GM13977 (cell line): ENCODE measurements around the gene DLX1.
A peak's percentile ranks its signal among the peaks of the same experiment; 100 is the strongest.

Source experiments
- DNase-seq: peaks from one replicate; pipeline ENCODE4 v3.0.0; 2012; ENCODE audit warnings: low spot score
- CTCF ChIP-seq: IDR thresholded peaks from 2 replicates; pipeline ENCODE4 v1.5.1; 2012; ENCODE audit warnings: mild to moderate bottlenecking, control low read depth; ENCODE audit not compliant: insufficient read depth; ENCODE audit errors: extremely low read depth, missing control alignments
- in situ Hi-C: fragments of 300-500 bp; cut with MboI; formaldehyde crosslinking; loops from one replicate; pipeline ENCODE4 v1.12.0; 2022; ENCODE audit warnings: low sequenced_read_pairs, low pct_unique_long_range_greater_than_20kb, mixed read lengths, inconsistent platforms; ENCODE audit not compliant: unreplicated experiment

Gene DLX1

GRCh38 chr2:172074254-172074653 is 11.1 kb upstream of the DLX1 start:
- TF ChIP-seq CTCF: no peak
- in situ Hi-C loops: no loop called here
- no peak for DNase-seq

GRCh38 chr2:172079416-172079815 is 5.9 kb upstream of the DLX1 start:
- in situ Hi-C loops: loop anchor here (25.0 kb wide), 1 partner anchor 267 kb away; no protein-coding TSS in a partner anchor
- no peak for DNase-seq
- TF ChIP-seq CTCF: no peak

- TF ChIP-seq CTCF: no peak
- in situ Hi-C loops: loop anchor here (10.0 to 25.0 kb wide), 3 partner anchors 268 to 1365 kb away; partner anchors contain the start of genes GAD1 and SP5
These were observed 5.3 kb upstream of the DLX1 start for GRCh38 chr2:172079838-172080640.

GRCh38 chr2:172080641-172081220 is 4.6 kb upstream of the DLX1 start:
- TF ChIP-seq CTCF: no peak
- in situ Hi-C loops: loop anchor here (10.0 to 25.0 kb wide), 3 partner anchors 268 to 1366 kb away; partner anchors contain the start of genes GAD1 and SP5
- no peak for DNase-seq

More at GRCh38 chr2:172079838-172080640, 5.3 kb upstream of the DLX1 start:
- DNase-seq: no peak

GRCh38 chr2:172081221-172082022 is 3.9 kb upstream of the DLX1 start:
- in situ Hi-C loops: loop anchor here (10.0 to 25.0 kb wide), 3 partner anchors 269 to 1367 kb away; partner anchors contain the start of genes GAD1 and SP5
- no peak for TF ChIP-seq CTCF
- DNase-seq: peak; percentile 23
